ENCODE data around the gene ACVR1. TPM values are rescaled to one million over a fixed set of nuclear protein-coding genes. Genes with fewer than 3 reads are reported as not detected.

The ACVR1 gene
- total RNA-seq, 1 donor from 2014 or later = 14.3 TPM

- H3K36me3 Mint-ChIP-seq = peaks cover 7% of the 10 kb centered on the region
- H3K9me3 Mint-ChIP-seq = no peaks in the 10 kb centered on the region
- H3K27ac Mint-ChIP-seq = no peak overlapping the region
- no peak for DNase-seq (ENCODE audit: extremely low spot score, unreplicated experiment)
- peaks cover 7% of the 10 kb centered on the region for H3K4me1 Mint-ChIP-seq (ENCODE audit: unreplicated experiment)
- TF ChIP-seq CTCF (conservative IDR thresholded peaks at IDR 0.05) = no peak
- H3K27me3 Mint-ChIP-seq = no peaks in the 10 kb centered on the region
- H3K4me3 Mint-ChIP-seq = no peak overlapping the region
Observed at GRCh38 chr2:157741819-157742484, 134.2 kb downstream of the ACVR1 start.

- Mint-ChIP-seq H3K4me1 (ENCODE audit: unreplicated experiment) (no peaks in the 10 kb centered on the region), H3K4me3 (no peak overlapping the region), H3K27ac (no peak overlapping the region), H3K9me3 (no peaks in the 10 kb centered on the region), H3K27me3 (no peaks in the 10 kb centered on the region), H3K36me3 (peaks cover 33% of the 10 kb centered on the region)
- DNase-seq (ENCODE audit: extremely low spot score, unreplicated experiment) = no peak
- no peak for TF ChIP-seq CTCF (conservative IDR thresholded peaks at IDR 0.05)
Observed at GRCh38 chr2:157737656-157738055, 138.5 kb downstream of the ACVR1 start.

GRCh38 chr2:157735532-157735931 lies 140.6 kb downstream of the ACVR1 start:
- DNase-seq (ENCODE audit: extremely low spot score, unreplicated experiment) = no peak
- Mint-ChIP-seq H3K27ac (no peak overlapping the region), H3K9me3 (no peaks in the 10 kb centered on the region), H3K4me3 (no peak overlapping the region), H3K36me3 (peaks cover 41% of the 10 kb centered on the region), H3K27me3 (no peaks in the 10 kb centered on the region), H3K4me1 (ENCODE audit: unreplicated experiment) (no peaks in the 10 kb centered on the region)
- no peak for TF ChIP-seq CTCF (conservative IDR thresholded peaks at IDR 0.05)

- H3K36me3 Mint-ChIP-seq = peaks cover 55% of the 10 kb centered on the region
- TF ChIP-seq CTCF (conservative IDR thresholded peaks at IDR 0.05) = no peak
- DNase-seq (ENCODE audit: extremely low spot score, unreplicated experiment) = no peak
- H3K9me3 Mint-ChIP-seq = no peaks in the 10 kb centered on the region
- no peaks in the 10 kb centered on the region for H3K27me3 Mint-ChIP-seq
- no peak overlapping the region for H3K27ac Mint-ChIP-seq
- H3K4me3 Mint-ChIP-seq = no peak overlapping the region
- H3K4me1 Mint-ChIP-seq (ENCODE audit: unreplicated experiment) = no peaks in the 10 kb centered on the region
Observed at GRCh38 chr2:157733263-157733662, 142.9 kb downstream of the ACVR1 start.

- no peaks in the 10 kb centered on the region for H3K9me3 Mint-ChIP-seq
- H3K27ac Mint-ChIP-seq = no peak overlapping the region
- DNase-seq (ENCODE audit: extremely low spot score, unreplicated experiment) = no peak
- TF ChIP-seq CTCF (conservative IDR thresholded peaks at IDR 0.05) = no peak
- H3K27me3 Mint-ChIP-seq = no peaks in the 10 kb centered on the region
- no peak overlapping the region for H3K4me3 Mint-ChIP-seq
- H3K4me1 Mint-ChIP-seq (ENCODE audit: unreplicated experiment) = no peaks in the 10 kb centered on the region
- peaks cover 51% of the 10 kb centered on the region for H3K36me3 Mint-ChIP-seq
Observed at GRCh38 chr2:157732596-157732995, 143.5 kb downstream of the ACVR1 start.

Data from type B pancreatic cell (in vitro differentiated cells).